Neuron (in vitro differentiated cells): ENCODE data around the gene COL25A1.

Experiments used
- H2AFZ ChIP-seq: one replicate; pipeline ENCODE4 v1.6.1; 2013; ENCODE audit warnings: low read depth, mild to moderate bottlenecking, inconsistent platforms, low read length, moderate library complexity
- H3K27me3 ChIP-seq: one replicate; pipeline ENCODE4 v1.6.1; 2013; ENCODE audit warnings: low read length; ENCODE audit not compliant: insufficient read depth
- H3K36me3 ChIP-seq: one replicate; pipeline ENCODE4 v1.6.1; 2013; ENCODE audit warnings: low read length; ENCODE audit not compliant: insufficient read depth
- H3K4me1 ChIP-seq: one replicate; pipeline ENCODE4 v1.6.1; 2013; ENCODE audit warnings: low read length; ENCODE audit not compliant: insufficient read depth
- H3K4me3 ChIP-seq: 2 replicates; pipeline ENCODE4 v1.5.1; 2013; ENCODE audit warnings: mild to moderate bottlenecking, low read length, moderate library complexity
- H3K9me3 ChIP-seq: one replicate; pipeline ENCODE4 v1.6.1; 2013; ENCODE audit warnings: low read length

COL25A1 gene

GRCh38 chr4:108810087-108810486 is 492.4 kb downstream of the COL25A1 start:
- H3K36me3 ChIP-seq = no peaks in the 10 kb centered on the region
- no peak overlapping the region for H3K4me3 ChIP-seq
- H3K4me1 ChIP-seq = no peaks in the 10 kb centered on the region
- no peak overlapping the region for H2AFZ ChIP-seq
- H3K9me3 ChIP-seq = no peaks in the 10 kb centered on the region
- no peaks in the 10 kb centered on the region for H3K27me3 ChIP-seq

GRCh38 chr4:108804648-108805273 is 497.7 kb downstream of the COL25A1 start:
- Histone ChIP-seq H3K27me3 (peaks cover 4% of the 10 kb centered on the region), H3K4me3 (no peak overlapping the region), H3K4me1 (no peaks in the 10 kb centered on the region), H2AFZ (no peak overlapping the region), H3K36me3 (no peaks in the 10 kb centered on the region), H3K9me3 (no peaks in the 10 kb centered on the region)

- Histone ChIP-seq H3K27me3 (peaks cover 4% of the 10 kb centered on the region), H3K4me3 (no peak overlapping the region), H3K4me1 (no peaks in the 10 kb centered on the region), H3K9me3 (no peaks in the 10 kb centered on the region), H3K36me3 (no peaks in the 10 kb centered on the region), H2AFZ (no peak overlapping the region)
Measured at GRCh38 chr4:108799306-108799705, 503.2 kb downstream of the COL25A1 start.

GRCh38 chr4:108796173-108796572 is 506.3 kb downstream of the COL25A1 start:
- Histone ChIP-seq H3K9me3 (no peaks in the 10 kb centered on the region), H2AFZ (no peak overlapping the region), H3K4me1 (no peaks in the 10 kb centered on the region), H3K4me3 (no peak overlapping the region), H3K36me3 (no peaks in the 10 kb centered on the region), H3K27me3 (no peaks in the 10 kb centered on the region)

GRCh38 chr4:108795733-108796132 is 506.7 kb downstream of the COL25A1 start:
- H3K27me3 ChIP-seq = no peaks in the 10 kb centered on the region
- no peaks in the 10 kb centered on the region for H3K36me3 ChIP-seq
- H3K4me3 ChIP-seq = no peak overlapping the region
- no peaks in the 10 kb centered on the region for H3K4me1 ChIP-seq
- no peak overlapping the region for H2AFZ ChIP-seq
- no peaks in the 10 kb centered on the region for H3K9me3 ChIP-seq

GRCh38 chr4:108794136-108794535 is 508.3 kb downstream of the COL25A1 start:
- Histone ChIP-seq H3K4me3 (no peak overlapping the region), H3K27me3 (no peaks in the 10 kb centered on the region), H3K36me3 (no peaks in the 10 kb centered on the region), H2AFZ (no peak overlapping the region), H3K9me3 (no peaks in the 10 kb centered on the region), H3K4me1 (no peaks in the 10 kb centered on the region)

- Histone ChIP-seq H2AFZ (no peak overlapping the region), H3K9me3 (no peaks in the 10 kb centered on the region), H3K4me1 (no peaks in the 10 kb centered on the region), H3K27me3 (no peaks in the 10 kb centered on the region), H3K4me3 (no peak overlapping the region), H3K36me3 (no peaks in the 10 kb centered on the region)
Measured at GRCh38 chr4:108793415-108793814, 509.0 kb downstream of the COL25A1 start.

- Histone ChIP-seq H3K27me3 (no peaks in the 10 kb centered on the region), H3K4me1 (no peaks in the 10 kb centered on the region), H3K4me3 (no peak overlapping the region)
Measured at GRCh38 chr4:108788731-108789130, 513.7 kb downstream of the COL25A1 start.

GRCh38 chr4:108787724-108788123 is 514.7 kb downstream of the COL25A1 start:
- no peaks in the 10 kb centered on the region for H3K4me1 ChIP-seq
- H3K4me3 ChIP-seq = no peak overlapping the region
- no peaks in the 10 kb centered on the region for H3K36me3 ChIP-seq
- no peaks in the 10 kb centered on the region for H3K27me3 ChIP-seq
- no peak overlapping the region for H2AFZ ChIP-seq
- H3K9me3 ChIP-seq = no peaks in the 10 kb centered on the region

More at GRCh38 chr4:108788731-108789130, 513.7 kb downstream of the COL25A1 start:
- no peaks in the 10 kb centered on the region for H3K9me3 ChIP-seq
- no peaks in the 10 kb centered on the region for H3K36me3 ChIP-seq
- H2AFZ ChIP-seq = no peak overlapping the region

- Histone ChIP-seq H3K27me3 (no peaks in the 10 kb centered on the region), H3K9me3 (no peaks in the 10 kb centered on the region), H3K4me3 (no peak overlapping the region), H3K4me1 (no peaks in the 10 kb centered on the region), H2AFZ (no peak overlapping the region), H3K36me3 (no peaks in the 10 kb centered on the region)
Measured at GRCh38 chr4:108787106-108787505, 515.4 kb downstream of the COL25A1 start.

GRCh38 chr4:108786351-108786750 is 516.1 kb downstream of the COL25A1 start:
- Histone ChIP-seq H3K4me1 (no peaks in the 10 kb centered on the region), H3K27me3 (no peaks in the 10 kb centered on the region), H2AFZ (no peak overlapping the region), H3K9me3 (no peaks in the 10 kb centered on the region), H3K36me3 (no peaks in the 10 kb centered on the region), H3K4me3 (no peak overlapping the region)

- no peaks in the 10 kb centered on the region for H3K4me1 ChIP-seq
- H3K9me3 ChIP-seq = no peaks in the 10 kb centered on the region
- H3K4me3 ChIP-seq = no peak overlapping the region
- no peaks in the 10 kb centered on the region for H3K36me3 ChIP-seq
- H3K27me3 ChIP-seq = no peaks in the 10 kb centered on the region
- no peak overlapping the region for H2AFZ ChIP-seq
Measured at GRCh38 chr4:108783665-108784463, 518.6 kb downstream of the COL25A1 start.

GRCh38 chr4:108779958-108780357 is 522.5 kb downstream of the COL25A1 start:
- Histone ChIP-seq H3K9me3 (no peaks in the 10 kb centered on the region), H3K27me3 (no peaks in the 10 kb centered on the region), H2AFZ (no peak overlapping the region)

More at GRCh38 chr4:108779958-108780357, 522.5 kb downstream of the COL25A1 start:
- Histone ChIP-seq H3K4me3 (no peak overlapping the region), H3K36me3 (no peaks in the 10 kb centered on the region), H3K4me1 (no peaks in the 10 kb centered on the region)
